GM21423 (cell line): ENCODE measurements around the gene VPS16.
"Not testable (repeated sequence)": the region's sequence is repeated elsewhere in the genome, so short reads cannot be mapped to it uniquely, and the experiment has no call there.

Experiments
- ATAC-seq: cut with Tn5 transposase; IDR thresholded peaks from one replicate; pipeline ENCODE4 v1.9.1; 2021; ENCODE audit warnings: mild to moderate bottlenecking, moderate library complexity; ENCODE audit not compliant: unreplicated experiment

The VPS16 gene

DNA sequence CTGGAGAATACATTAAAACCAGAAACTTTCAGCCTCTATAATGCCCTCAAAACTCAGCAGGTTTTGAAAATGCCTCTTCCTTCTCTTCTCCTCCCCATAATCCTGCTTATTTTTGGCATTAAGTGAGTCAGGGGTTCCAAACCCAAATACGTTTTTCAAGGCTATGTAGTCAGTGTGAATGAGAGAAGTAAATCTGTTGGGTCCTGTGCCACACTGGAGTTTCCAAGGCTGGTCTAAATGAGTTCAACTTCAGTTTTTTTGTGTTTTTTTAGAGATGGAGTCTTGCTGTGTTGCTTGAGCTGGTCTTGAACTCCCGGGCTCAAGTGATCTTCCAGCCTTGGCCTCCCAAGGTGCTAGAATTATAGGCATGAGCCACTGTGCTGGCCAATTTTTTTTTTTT is 53.7 kb downstream of the VPS16 start:
- ATAC-seq: no peak

- not testable (repeated sequence) for ATAC-seq
Observed at GRCh38 chr20:2895154-2895553, 54.6 kb downstream of the VPS16 start.

DNA sequence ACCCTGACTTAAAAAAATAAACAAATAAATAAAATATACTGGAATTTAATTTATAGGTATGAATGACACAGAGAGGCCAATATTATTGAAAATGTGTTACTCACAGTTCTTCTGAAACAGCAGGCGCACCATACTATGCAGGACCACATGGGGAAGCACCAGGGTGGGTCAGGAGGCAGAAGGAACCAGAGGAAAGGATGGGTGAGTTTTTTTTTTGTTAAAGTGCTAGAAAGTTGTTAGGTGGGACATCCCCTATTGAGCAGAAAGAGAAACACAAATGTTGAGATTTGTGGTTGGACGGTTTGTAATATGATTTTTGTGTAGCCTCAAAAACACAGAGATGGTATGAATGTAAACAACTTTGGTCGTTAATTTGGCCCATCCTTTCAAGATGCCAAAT is 58.7 kb downstream of the VPS16 start:
- ATAC-seq: no peak

- ATAC-seq: peak; percentile 60
Observed at GRCh38 chr20:2900845-2901592, 60.5 kb downstream of the VPS16 start.

- ATAC-seq: no peak
Observed at GRCh38 chr20:2902291-2902690, 61.7 kb downstream of the VPS16 start.

DNA sequence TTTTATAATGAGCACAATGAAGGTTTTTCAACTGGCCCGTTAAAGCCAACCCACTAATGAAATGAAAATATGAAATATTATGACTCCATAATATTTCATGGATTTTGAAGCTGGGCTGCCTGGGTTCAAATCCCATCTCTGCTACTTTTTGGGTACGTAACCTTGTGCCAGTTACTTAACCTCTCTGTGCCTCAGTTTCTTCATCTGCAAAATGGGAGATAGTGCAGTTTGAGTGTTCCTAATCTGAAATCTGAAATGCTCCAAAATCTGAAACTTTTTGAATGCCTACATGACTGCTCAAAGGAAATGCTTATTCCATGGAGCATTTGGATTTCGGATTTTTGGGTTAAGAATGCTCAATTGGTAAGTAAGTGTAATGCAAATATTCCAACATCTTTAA is 62.3 kb downstream of the VPS16 start:
- ATAC-seq: no peak

DNA sequence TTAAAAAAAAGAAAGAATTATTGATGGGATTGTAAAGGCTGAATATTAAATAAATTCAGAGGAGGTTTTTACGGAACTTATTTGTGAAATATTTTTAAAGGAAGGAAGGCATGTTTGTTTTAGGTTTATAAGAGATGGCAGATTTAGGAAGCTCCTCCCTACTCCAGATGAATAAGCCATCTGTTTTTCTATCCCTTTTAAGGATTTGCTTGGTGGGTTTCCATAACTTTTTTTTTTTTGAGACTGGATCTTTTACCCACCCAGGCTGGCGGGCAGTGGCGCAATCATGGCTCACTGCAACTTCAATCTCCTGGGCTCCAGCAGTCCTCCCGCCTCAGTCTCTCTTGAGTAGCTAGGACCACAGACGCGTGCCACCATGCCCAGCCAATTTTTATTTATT is 63.1 kb downstream of the VPS16 start:
- ATAC-seq: no peak

DNA sequence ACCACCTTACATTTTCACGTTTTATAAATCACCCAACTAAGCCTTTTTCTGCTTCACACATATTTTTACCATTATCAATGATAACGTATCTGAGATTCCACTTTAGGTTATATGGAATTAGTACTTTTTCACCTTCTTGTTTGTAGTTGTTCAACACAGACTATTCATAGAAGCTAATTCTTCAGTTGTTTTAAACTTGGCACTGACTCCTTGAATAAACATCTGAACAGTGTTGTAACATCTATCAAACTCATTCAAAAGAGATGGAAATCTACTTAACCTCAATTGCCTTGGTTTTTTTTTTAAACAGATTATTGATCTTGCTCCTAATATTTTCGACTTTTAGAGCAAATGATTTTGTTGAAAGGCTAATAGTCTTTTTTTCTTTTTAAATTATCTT is 67.0 kb downstream of the VPS16 start:
- no peak for ATAC-seq

GRCh38 chr20:2909953-2910352 is 69.4 kb downstream of the VPS16 start:
- no peak for ATAC-seq

DNA sequence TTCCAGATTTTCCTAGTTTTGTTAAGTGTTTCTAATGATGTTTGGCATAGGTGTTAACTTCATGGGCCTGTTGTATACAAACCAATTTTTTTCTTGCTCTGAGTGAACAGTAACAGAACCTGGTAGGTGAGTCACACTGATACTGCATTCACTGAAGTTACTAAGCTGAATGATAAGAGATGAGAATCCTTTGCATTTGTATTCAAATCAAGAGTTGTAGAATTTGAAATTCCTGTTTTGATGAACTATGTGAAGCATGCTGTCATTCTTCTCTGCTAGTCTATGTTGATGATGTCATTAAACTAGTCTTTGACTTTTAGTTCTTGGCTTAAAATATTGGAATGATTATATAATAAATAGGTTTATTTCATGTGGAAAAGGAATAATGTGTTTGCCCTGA is 70.7 kb downstream of the VPS16 start:
- ATAC-seq: no peak

- ATAC-seq: no peak
Observed at GRCh38 chr20:2914160-2914559, 73.6 kb downstream of the VPS16 start.
